ENCODE data around the gene CHGA.

GRCh38 chr14:92945544-92945943, 22.6 kb downstream of the CHGA start:
- no peak for TF ChIP-seq ZNF8 (CRISPR knock-in tag; IDR thresholded peaks at IDR 0.05)
- TF ChIP-seq ZNF565 (CRISPR knock-in tag; conservative IDR thresholded peaks at IDR 0.05; ENCODE audit: low read depth) = no peak
- TF ChIP-seq PATZ1 (CRISPR knock-in tag; IDR thresholded peaks at IDR 0.05; ENCODE audit: borderline replicate concordance) = no peak
- TF ChIP-seq SNAI2 (CRISPR knock-in tag; IDR thresholded peaks at IDR 0.05) = no peak
- TF ChIP-seq TCF4 (CRISPR knock-in tag; IDR thresholded peaks at IDR 0.05; ENCODE audit: borderline replicate concordance) = no peak
- no peak for TF ChIP-seq BACH2 (CRISPR knock-in tag; IDR thresholded peaks at IDR 0.05; ENCODE audit: borderline replicate concordance)
